WTC11 (cell line): ENCODE measurements around the gene GABPB2. TPM values are rescaled to one million over a fixed set of nuclear protein-coding genes. Genes with fewer than 3 reads are reported as not detected.

ENCODE experiments used
- ATAC-seq: fragments of 200-7000 bp; cut with Tn5 transposase; 2 replicates; pipeline ENCODE4 v1.10.0; 2021; ENCODE audit warnings: mild to moderate bottlenecking, moderate library complexity
- CTCF ChIA-PET: fragments of 300-600 bp; sonication (Branson Sonifier 250); formaldehyde crosslinking; loops from one replicate; lab custom pipeline; 2021; ENCODE audit warnings: antibody characterized with exemption; lab: Charles Lee
- POLR2A ChIA-PET: fragments of 350-600 bp; sonication (Branson Sonifier 250); formaldehyde crosslinking; loops from one replicate; lab custom pipeline; 2021; ENCODE audit warnings: antibody characterized with exemption; lab: Charles Lee
- DNase-seq: peaks from one replicate; pipeline ENCODE4 v3.0.0; 2021; ENCODE audit warnings: low spot score
- H3K27ac Mint-ChIP-seq: 2 replicates; pipeline ENCODE4 v1.8.0; 2021; ENCODE audit warnings: mixed read lengths
- H3K27me3 Mint-ChIP-seq: 2 replicates; pipeline ENCODE4 v1.8.0; 2021; ENCODE audit warnings: low read depth, mild to moderate bottlenecking, moderate library complexity, mixed read lengths
- H3K36me3 Mint-ChIP-seq: 2 replicates; pipeline ENCODE4 v1.8.0; 2021; ENCODE audit warnings: mixed read lengths
- H3K4me1 Mint-ChIP-seq: 2 replicates; pipeline ENCODE4 v1.8.0; 2022; ENCODE audit warnings: mixed read lengths
- H3K4me3 Mint-ChIP-seq: 2 replicates; pipeline ENCODE4 v1.8.0; 2021; ENCODE audit warnings: mild to moderate bottlenecking, moderate library complexity, mixed read lengths
- H3K9me3 Mint-ChIP-seq: 2 replicates; pipeline ENCODE4 v1.8.0; 2021; ENCODE audit warnings: mixed read lengths
- CREM ChIP-seq: sonication (generic); formaldehyde crosslinking; IDR thresholded peaks from 2 replicates; pipeline ENCODE4 v1.8.1; 2022; ENCODE audit warnings: mild to moderate bottlenecking, missing genetic modification reagents, moderate library complexity
- E2F4 ChIP-seq: sonication (generic); formaldehyde crosslinking; IDR thresholded peaks from 2 replicates; pipeline ENCODE4 v1.8.1; 2022; ENCODE audit warnings: low read depth, mild to moderate bottlenecking, moderate library complexity, missing genetic modification reagents, borderline replicate concordance
- EMX1 ChIP-seq: fragments of 250-450 bp; sonication (Bioruptor Pico); IDR thresholded peaks from 2 replicates; pipeline ENCODE4 v1.8.0; 2021; ENCODE audit warnings: mild to moderate bottlenecking
- ESRRA ChIP-seq: sonication (generic); formaldehyde crosslinking; IDR thresholded peaks from 2 replicates; pipeline ENCODE4 v1.8.1; 2022; ENCODE audit warnings: mild to moderate bottlenecking, missing genetic modification reagents, borderline replicate concordance
- FOXJ3 ChIP-seq: sonication (generic); formaldehyde crosslinking; IDR thresholded peaks from 2 replicates; pipeline ENCODE4 v1.9.0; 2021; ENCODE audit warnings: missing genetic modification reagents, mild to moderate bottlenecking, borderline replicate concordance
- FOXP4 ChIP-seq: sonication (generic); formaldehyde crosslinking; IDR thresholded peaks from 2 replicates; pipeline ENCODE4 v1.8.0; 2022; ENCODE audit warnings: mild to moderate bottlenecking, missing genetic modification reagents
- GTF2I ChIP-seq: fragments of 250-450 bp; sonication (Bioruptor Pico); conservative IDR thresholded peaks from 2 replicates; pipeline ENCODE4 v1.4.0; 2021; ENCODE audit warnings: mild to moderate bottlenecking
- IRF2 ChIP-seq: sonication (generic); formaldehyde crosslinking; IDR thresholded peaks from 2 replicates; pipeline ENCODE4 v1.8.0; 2022; ENCODE audit warnings: low read depth, missing genetic modification reagents, borderline replicate concordance
- JAZF1 ChIP-seq: fragments of 250-450 bp; sonication (Bioruptor Pico); IDR thresholded peaks from 2 replicates; pipeline ENCODE4 v1.9.0; 2021; ENCODE audit warnings: moderate library complexity, mild to moderate bottlenecking, inconsistent platforms
- JUN ChIP-seq: sonication (generic); formaldehyde crosslinking; IDR thresholded peaks from 2 replicates; pipeline ENCODE4 v1.8.0; 2023; ENCODE audit warnings: mild to moderate bottlenecking, missing genetic modification reagents
- KAT7 ChIP-seq: sonication (generic); formaldehyde crosslinking; IDR thresholded peaks from 2 replicates; pipeline ENCODE4 v1.8.1; 2023; ENCODE audit warnings: missing genetic modification reagents, mild to moderate bottlenecking, borderline replicate concordance
- MAX ChIP-seq: sonication (generic); formaldehyde crosslinking; IDR thresholded peaks from 2 replicates; pipeline ENCODE4 v1.8.0; 2022; ENCODE audit warnings: mild to moderate bottlenecking, missing genetic modification reagents
- MLX ChIP-seq: sonication (generic); formaldehyde crosslinking; IDR thresholded peaks from 2 replicates; pipeline ENCODE4 v1.8.1; 2023; ENCODE audit warnings: mild to moderate bottlenecking, missing genetic modification reagents, moderate library complexity
- MYBL2 ChIP-seq: sonication (generic); formaldehyde crosslinking; IDR thresholded peaks from 2 replicates; pipeline ENCODE4 v1.8.1; 2023; ENCODE audit warnings: mild to moderate bottlenecking, moderate library complexity, missing genetic modification reagents
- NFE2L1 ChIP-seq: sonication (generic); formaldehyde crosslinking; IDR thresholded peaks from 2 replicates; pipeline ENCODE4 v1.8.1; 2023; ENCODE audit warnings: missing genetic modification reagents
- NR2C2 ChIP-seq: sonication (generic); formaldehyde crosslinking; IDR thresholded peaks from 2 replicates; pipeline ENCODE4 v1.8.0; 2022; ENCODE audit warnings: mild to moderate bottlenecking, missing genetic modification reagents
- OVOL2 ChIP-seq: fragments of 250-450 bp; sonication (Bioruptor Pico); IDR thresholded peaks from 2 replicates; pipeline ENCODE4 v1.9.0; 2021; ENCODE audit warnings: mild to moderate bottlenecking, borderline replicate concordance
- PREB ChIP-seq: sonication (generic); formaldehyde crosslinking; IDR thresholded peaks from 2 replicates; pipeline ENCODE4 v1.8.1; 2022; ENCODE audit warnings: mild to moderate bottlenecking, missing genetic modification reagents, moderate library complexity, borderline replicate concordance
- RORB ChIP-seq: fragments of 250-450 bp; sonication (Bioruptor Pico); IDR thresholded peaks from 2 replicates; pipeline ENCODE4 v1.9.0; 2021; ENCODE audit warnings: mild to moderate bottlenecking
- USF1 ChIP-seq: sonication (generic); formaldehyde crosslinking; IDR thresholded peaks from 2 replicates; pipeline ENCODE4 v1.8.0; 2022; ENCODE audit warnings: mild to moderate bottlenecking, missing genetic modification reagents
- ZNF138 ChIP-seq: sonication (generic); formaldehyde crosslinking; conservative IDR thresholded peaks from 2 replicates; pipeline ENCODE4 v1.8.1; 2022; ENCODE audit warnings: mild to moderate bottlenecking, moderate library complexity, missing genetic modification reagents
- ZNF416 ChIP-seq: fragments of 250-450 bp; sonication (Bioruptor Pico); IDR thresholded peaks from 2 replicates; pipeline ENCODE4 v1.9.0; 2021; ENCODE audit warnings: mild to moderate bottlenecking, inconsistent platforms
- ZNF423 ChIP-seq: fragments of 250-450 bp; sonication (Bioruptor Pico); IDR thresholded peaks from 2 replicates; pipeline ENCODE4 v2.1.2; 2022; ENCODE audit warnings: mild to moderate bottlenecking, moderate library complexity
- total RNA-seq: library from RNA; stranded (reverse); gene quantifications from 3 replicates; pipeline ENCODE4 v1.2.3, GENCODE V29; 2021

GABPB2 gene
- total RNA-seq, 1 experiment from 2014 or later: 1.7 TPM

- TF ChIP-seq FOXP4 (CRISPR knock-in tag) (no peak), MYBL2 (CRISPR knock-in tag) (no peak), JAZF1 (CRISPR knock-in tag) (no peak), IRF2 (no peak), MLX (CRISPR knock-in tag) (no peak), PREB (CRISPR knock-in tag) (no peak), USF1 (CRISPR knock-in tag) (no peak), FOXJ3 (CRISPR knock-in tag) (no peak), CREM (no peak)
These were observed 5.4 kb upstream of the GABPB2 start (continued) for GRCh38 chr1:151065089-151065645.

GRCh38 chr1:151067185-151067584 is 3.4 kb upstream of the GABPB2 start:
- H3K27ac Mint-ChIP-seq: peak overlapping the region; percentile 52
- no peak overlapping the region for H3K4me3 Mint-ChIP-seq

GRCh38 chr1:151069103-151069486 is 1.5 kb upstream of the GABPB2 start:
- ATAC-seq (no peak), DNase-seq (no peak)
- peaks cover 17% of the 10 kb centered on the region for H3K4me1 Mint-ChIP-seq
- peak overlapping the region; percentile 93 for H3K27ac Mint-ChIP-seq
- H3K9me3 Mint-ChIP-seq: no peaks in the 10 kb centered on the region
- no peaks in the 10 kb centered on the region for H3K27me3 Mint-ChIP-seq
- ChIA-PET POLR2A (no interaction called here), CTCF (interaction anchor here (0.8 to 1.1 kb wide), 2 partner anchors 8 to 45 kb away, joined by 3 to 9 read pairs; partner anchors contain the start of gene MLLT11)
- peaks cover 14% of the 10 kb centered on the region for H3K36me3 Mint-ChIP-seq
- H3K4me3 Mint-ChIP-seq: peak overlapping the region; percentile 94
- TF ChIP-seq MLX (CRISPR knock-in tag): no peak
- no peak for TF ChIP-seq GTF2I (CRISPR knock-in tag)
- TF ChIP-seq ZNF423 (CRISPR knock-in tag): no peak
- TF ChIP-seq RORB (CRISPR knock-in tag): no peak
- TF ChIP-seq ZNF138 (CRISPR knock-in tag): no peak
- TF ChIP-seq MAX: no peak
- no peak for TF ChIP-seq EMX1 (CRISPR knock-in tag)
- TF ChIP-seq NR2C2 (CRISPR knock-in tag): no peak
- no peak for TF ChIP-seq NFE2L1 (CRISPR knock-in tag)
- TF ChIP-seq ESRRA (CRISPR knock-in tag): no peak
- no peak for TF ChIP-seq E2F4 (CRISPR knock-in tag)
- no peak for TF ChIP-seq FOXP4 (CRISPR knock-in tag)

More at GRCh38 chr1:151067185-151067584, 3.4 kb upstream of the GABPB2 start:
- TF ChIP-seq ZNF138 (CRISPR knock-in tag): no peak
- TF ChIP-seq OVOL2: no peak
- no peak for TF ChIP-seq KAT7 (CRISPR knock-in tag)
- TF ChIP-seq JUN: no peak
- no peak for TF ChIP-seq IRF2
- TF ChIP-seq E2F4 (CRISPR knock-in tag): no peak
- TF ChIP-seq MYBL2 (CRISPR knock-in tag): no peak
- no peak for TF ChIP-seq ZNF416 (CRISPR knock-in tag)
- POLR2A ChIA-PET: interaction anchor here (0.7 kb wide), 1 partner anchor 472 kb away, joined by 5 read pairs; no protein-coding TSS in a partner anchor
- H3K9me3 Mint-ChIP-seq: no peaks in the 10 kb centered on the region
- DNase-seq (no peak), ATAC-seq (no peak)
- CTCF ChIA-PET: interaction anchor here (0.5 kb wide), 1 partner anchor 45 kb away, joined by 3 read pairs; no protein-coding TSS in a partner anchor
- peaks cover 19% of the 10 kb centered on the region for H3K36me3 Mint-ChIP-seq
- H3K4me1 Mint-ChIP-seq: peaks cover 21% of the 10 kb centered on the region
- no peaks in the 10 kb centered on the region for H3K27me3 Mint-ChIP-seq
